CD14-positive monocyte (primary cell): ENCODE data around the gene GPC2. TPM values are rescaled to one million over a fixed set of nuclear protein-coding genes. Genes with fewer than 3 reads are reported as not detected.
A peak's percentile ranks its signal among the peaks of the same experiment; 100 is the strongest.

ENCODE experiments used
- DNase-seq, 3 donors: peaks; one replicate each; pipeline ENCODE4 v3.0.0-alpha.2; 2011 to 2022
- H2AFZ ChIP-seq: 2 replicates; pipeline ENCODE4 v1.6.0; 2012; ENCODE audit warnings: mild to moderate bottlenecking, low read depth, low read length, inconsistent platforms; ENCODE audit not compliant: insufficient read depth, poor library complexity, severe bottlenecking
- H3K27ac ChIP-seq, 2 donors: 1 replicate in 1 of 2; 2 replicates in 1 of 2; pipeline ENCODE4 v1.5.1; 2012 to 2013; ENCODE audit warnings: low read length in 2 of 2, control low read depth in 1 of 2, inconsistent platforms in 1 of 2, low read depth in 1 of 2, mild to moderate bottlenecking in 1 of 2
- H3K27me3 ChIP-seq, 2 donors: one replicate each; pipeline versions ENCODE4 v1.6.0 to v1.6.1; 2011 to 2013; ENCODE audit warnings: low read length in 2 of 2; ENCODE audit not compliant: control insufficient read depth in 2 of 2, insufficient read depth in 2 of 2
- H3K36me3 ChIP-seq, 2 donors: replicated peaks in 1 of 2; 1 replicate in 1 of 2; 2 replicates in 1 of 2; pipeline versions ENCODE4 v1.5.1 to v1.6.1; 2012 to 2013; ENCODE audit warnings: low read length in 2 of 2, control low read depth in 1 of 2, inconsistent platforms in 1 of 2, mild to moderate bottlenecking in 1 of 2; ENCODE audit not compliant: insufficient read depth in 2 of 2, control insufficient read depth in 1 of 2
- H3K4me1 ChIP-seq, 2 donors: 1 replicate in 1 of 2; 2 replicates in 1 of 2; pipeline versions ENCODE4 v1.5.1 to v1.6.1; 2012 to 2013; ENCODE audit warnings: low read length in 2 of 2, control low read depth in 1 of 2, inconsistent platforms in 1 of 2, mild to moderate bottlenecking in 1 of 2, moderate library complexity in 1 of 2; ENCODE audit not compliant: insufficient read depth in 2 of 2, control insufficient read depth in 1 of 2
- H3K4me2 ChIP-seq: replicated peaks from 2 replicates; pipeline ENCODE3; 2012; ENCODE audit warnings: low read length, moderate library complexity, mild to moderate bottlenecking; ENCODE audit not compliant: poor library complexity, severe bottlenecking; ENCODE audit errors: extremely low read depth
- H3K4me3 ChIP-seq, 3 experiments: fragments of 200-600 bp in 1 of 3; sonication (generic) in 1 of 3; replicated peaks in 1 of 3; 1 replicate in 2 of 3; 2 replicates in 1 of 3; pipeline ENCODE4 v1.5.1; 2011 to 2013; ENCODE audit warnings: low read length in 3 of 3, mild to moderate bottlenecking in 3 of 3, control low read depth in 2 of 3, low read depth in 2 of 3, inconsistent platforms in 1 of 3, moderate library complexity in 1 of 3
- H3K79me2 ChIP-seq: 2 replicates; pipeline ENCODE4 v1.6.0; 2012; ENCODE audit warnings: mild to moderate bottlenecking, control low read depth, inconsistent platforms, low read length, moderate library complexity; ENCODE audit not compliant: insufficient read depth
- H3K9ac ChIP-seq: 2 replicates; pipeline ENCODE4 v1.6.0; 2017; ENCODE audit warnings: low read length, mild to moderate bottlenecking; ENCODE audit not compliant: insufficient read depth, poor library complexity, severe bottlenecking
- H3K9me3 ChIP-seq, 2 donors: replicated peaks in 1 of 2; 1 replicate in 1 of 2; 2 replicates in 1 of 2; pipeline versions ENCODE4 v1.5.1 to v1.6.1; 2012 to 2013; ENCODE audit warnings: low read length in 2 of 2, control low read depth in 1 of 2; ENCODE audit not compliant: control insufficient read depth in 1 of 2, insufficient read depth in 1 of 2
- H4K20me1 ChIP-seq: 2 replicates; pipeline ENCODE4 v1.6.0; 2012; ENCODE audit warnings: mild to moderate bottlenecking, low read length, control low read depth, moderate library complexity; ENCODE audit not compliant: insufficient read depth
- H3K27ac Mint-ChIP-seq, 7 donors: one replicate each; pipeline ENCODE4 v1.8.0; 2020; ENCODE audit warnings: mild to moderate bottlenecking in 7 of 7, mixed read lengths in 7 of 7, moderate library complexity in 6 of 7, inconsistent platforms in 2 of 7
- H3K27me3 Mint-ChIP-seq, 3 donors: one replicate each; pipeline ENCODE4 v1.8.0; 2021 to 2022; ENCODE audit warnings: low read depth in 3 of 3, mild to moderate bottlenecking in 3 of 3, mixed read lengths in 3 of 3, moderate library complexity in 3 of 3, inconsistent platforms in 1 of 3
- H3K36me3 Mint-ChIP-seq, 2 donors: one replicate each; pipeline ENCODE4 v1.8.0; 2020; ENCODE audit warnings: mixed read lengths in 2 of 2, inconsistent platforms in 1 of 2, mild to moderate bottlenecking in 1 of 2
- H3K4me1 Mint-ChIP-seq: one replicate; pipeline ENCODE4 v1.8.0; 2020; ENCODE audit warnings: mild to moderate bottlenecking, mixed read lengths
- H3K4me3 Mint-ChIP-seq, 2 donors: one replicate each; pipeline ENCODE4 v1.8.0; 2020; ENCODE audit warnings: mild to moderate bottlenecking in 2 of 2, mixed read lengths in 2 of 2, moderate library complexity in 1 of 2
- H3K9me3 Mint-ChIP-seq, 7 donors: one replicate each; pipeline ENCODE4 v1.8.0; 2020 to 2022; ENCODE audit warnings: mixed read lengths in 7 of 7, mild to moderate bottlenecking in 6 of 7, moderate library complexity in 6 of 7, inconsistent platforms in 2 of 7
- WGBS: methylation state at CpG from one replicate; pipeline ENCODE4 v1.1.5; 2013; ENCODE audit warnings: missing lambda C conversion rate; ENCODE audit not compliant: insufficient coverage; 5-methylcytosine and 5-hydroxymethylcytosine counted together
- intact Hi-C, 2 donors: fragments of 100-400 bp; cut with micrococcal nuclease; formaldehyde crosslinking; loops; one replicate each; pipeline versions ENCODE4 v1.15.0 to v1.15.1; 2023
- polyA plus RNA-seq, 3 donors: library from polyadenylated mRNA; depleted of rRNA in 1 of 3; unstranded in 2 of 3; stranded (reverse) in 1 of 3; fragments of 300-500 nt in 2 of 3; fragments of >200 nt in 1 of 3; fragmentation: Illumina TruSeq in 2 of 3; gene quantifications; 1 replicate in 2 of 3; 2 replicates in 1 of 3; pipeline ENCODE4 v1.2.3, GENCODE V29; 2012 to 2021
- TF ChIP-seq, protein P1 (sequence below): fragments of 200-600 bp; IDR thresholded peaks from one replicate; pipeline ENCODE4 v1.8.0; 2022; ENCODE audit warnings: antibody characterized with exemption, mild to moderate bottlenecking

The GPC2 gene
- polyA plus RNA-seq, 3 donors = 0.91 TPM; not detected in 2

DNA sequence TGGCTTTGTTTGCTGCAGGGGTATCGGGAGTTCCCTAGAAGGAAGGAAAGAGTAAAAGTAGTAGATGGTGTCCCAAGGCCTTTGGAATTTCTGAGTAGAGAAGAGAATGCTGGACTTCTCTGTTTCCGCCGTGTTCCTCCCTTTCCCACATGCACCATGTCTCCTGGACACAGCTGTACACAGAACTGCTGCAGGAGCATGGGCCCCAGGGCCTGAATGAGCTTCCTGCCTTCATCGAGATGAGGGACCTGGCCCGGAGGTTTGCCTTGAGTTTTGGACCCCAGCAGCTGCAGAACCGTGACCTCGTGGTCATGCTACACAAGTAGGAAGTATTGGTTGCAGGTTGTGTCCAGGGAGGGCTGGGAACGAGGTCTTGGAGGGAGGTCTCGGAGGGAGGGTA, 27.3 kb upstream of the GPC2 start:
- no peak overlapping the region for H3K27ac ChIP-seq
- WGBS = 90% methylated on average over 5 of the region's 9 CpGs
- H3K79me2 ChIP-seq = no peaks in the 10 kb centered on the region
- Mint-ChIP-seq H3K36me3 (peaks cover 0 to 2% of the 10 kb centered on the region in 2 donors), H3K27me3 (peaks cover 2 to 5% (median 5%) of the 10 kb centered on the region in 3 donors), H3K27ac (no peak overlapping the region), H3K4me3 (no peak overlapping the region), H3K9me3 (peaks cover 0 to 2% (median 0%) of the 10 kb centered on the region in 7 donors), H3K4me1 (peaks cover 6% of the 10 kb centered on the region)
- H3K4me2 ChIP-seq = no peak overlapping the region
- no peak overlapping the region for H2AFZ ChIP-seq
- H3K9me3 ChIP-seq = no peaks in the 10 kb centered on the region
- no peaks in the 10 kb centered on the region for H3K27me3 ChIP-seq
- H3K36me3 ChIP-seq = no peaks in the 10 kb centered on the region
- intact Hi-C loops = no loop called here
- TF ChIP-seq, protein P1, sequence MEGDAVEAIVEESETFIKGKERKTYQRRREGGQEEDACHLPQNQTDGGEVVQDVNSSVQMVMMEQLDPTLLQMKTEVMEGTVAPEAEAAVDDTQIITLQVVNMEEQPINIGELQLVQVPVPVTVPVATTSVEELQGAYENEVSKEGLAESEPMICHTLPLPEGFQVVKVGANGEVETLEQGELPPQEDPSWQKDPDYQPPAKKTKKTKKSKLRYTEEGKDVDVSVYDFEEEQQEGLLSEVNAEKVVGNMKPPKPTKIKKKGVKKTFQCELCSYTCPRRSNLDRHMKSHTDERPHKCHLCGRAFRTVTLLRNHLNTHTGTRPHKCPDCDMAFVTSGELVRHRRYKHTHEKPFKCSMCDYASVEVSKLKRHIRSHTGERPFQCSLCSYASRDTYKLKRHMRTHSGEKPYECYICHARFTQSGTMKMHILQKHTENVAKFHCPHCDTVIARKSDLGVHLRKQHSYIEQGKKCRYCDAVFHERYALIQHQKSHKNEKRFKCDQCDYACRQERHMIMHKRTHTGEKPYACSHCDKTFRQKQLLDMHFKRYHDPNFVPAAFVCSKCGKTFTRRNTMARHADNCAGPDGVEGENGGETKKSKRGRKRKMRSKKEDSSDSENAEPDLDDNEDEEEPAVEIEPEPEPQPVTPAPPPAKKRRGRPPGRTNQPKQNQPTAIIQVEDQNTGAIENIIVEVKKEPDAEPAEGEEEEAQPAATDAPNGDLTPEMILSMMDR = no peak
- no peak overlapping the region for H3K4me3 ChIP-seq
- peaks cover 9 to 10% of the 10 kb centered on the region in 2 donors for H3K4me1 ChIP-seq
- H3K9ac ChIP-seq = no peak overlapping the region
- DNase-seq = no peak
- H4K20me1 ChIP-seq = no peaks in the 10 kb centered on the region

DNA sequence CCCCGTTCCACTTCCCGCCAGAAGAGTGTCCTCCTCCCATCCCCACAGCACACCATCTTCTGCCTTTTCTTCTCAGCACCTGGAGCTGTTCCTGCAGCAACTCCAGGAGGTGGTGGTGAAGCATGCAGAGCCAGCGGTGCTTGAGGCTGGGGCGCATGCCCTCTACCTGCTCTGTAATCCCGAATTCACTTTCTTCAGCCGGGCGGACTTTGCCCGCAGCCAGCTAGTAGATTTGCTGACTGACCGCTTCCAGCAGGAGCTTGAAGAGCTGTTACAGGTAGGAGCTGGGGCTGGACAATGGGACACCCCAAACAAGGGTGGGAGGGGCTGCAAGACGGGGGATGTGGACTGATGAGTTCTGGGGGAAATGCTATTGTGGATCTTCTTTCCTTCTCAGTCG, 23.5 kb upstream of the GPC2 start:
- 100% methylated on average over 4 of the region's 11 CpGs for WGBS
- H3K27ac ChIP-seq = no peak overlapping the region
- TF ChIP-seq, protein P1 = no peak
- no peak overlapping the region for H3K9ac ChIP-seq
- no peaks in the 10 kb centered on the region for H3K9me3 ChIP-seq
- no peak overlapping the region for H3K4me2 ChIP-seq
- peak overlapping the region in 1 of 7 donors; percentile 49 for H3K27ac Mint-ChIP-seq
- intact Hi-C loops = no loop called here
- no peaks in the 10 kb centered on the region for H3K36me3 ChIP-seq
- no peak overlapping the region for H3K4me3 Mint-ChIP-seq
- no peak overlapping the region for H3K4me3 ChIP-seq
- no peaks in the 10 kb centered on the region for H3K27me3 ChIP-seq
- peaks cover 0 to 2% (median 0%) of the 10 kb centered on the region in 7 donors for H3K9me3 Mint-ChIP-seq
- peaks cover 3 to 9% (median 7%) of the 10 kb centered on the region in 3 donors for H3K27me3 Mint-ChIP-seq
- no peaks in the 10 kb centered on the region for H3K79me2 ChIP-seq
- no peaks in the 10 kb centered on the region for H4K20me1 ChIP-seq
- DNase-seq = no peak
- peaks cover 8% of the 10 kb centered on the region for H3K4me1 Mint-ChIP-seq
- no peaks in the 10 kb centered on the region for H3K36me3 Mint-ChIP-seq
- no peak overlapping the region for H2AFZ ChIP-seq
- H3K4me1 ChIP-seq = peaks cover 9 to 11% of the 10 kb centered on the region in 2 donors
